Nephron (organoid): ENCODE measurements around the gene KIF1B.

Experiments
- H3K27ac Mint-ChIP-seq, 3 experiments: 2 replicates each; pipeline ENCODE4 v1.8.0; 2020; ENCODE audit warnings: mixed read lengths in 3 of 3, mild to moderate bottlenecking in 2 of 3, moderate library complexity in 1 of 3
- H3K27me3 Mint-ChIP-seq: 2 replicates; pipeline ENCODE4 v1.8.0; 2021; ENCODE audit warnings: low read depth, mild to moderate bottlenecking, moderate library complexity, mixed read lengths
- H3K36me3 Mint-ChIP-seq: 2 replicates; pipeline ENCODE4 v1.8.0; 2020; ENCODE audit warnings: low read depth, mixed read lengths
- H3K4me1 Mint-ChIP-seq: 2 replicates; pipeline ENCODE4 v1.8.0; 2020; ENCODE audit warnings: mixed read lengths
- H3K4me3 Mint-ChIP-seq, 3 experiments: 2 replicates each; pipeline ENCODE4 v1.8.0; 2020; ENCODE audit warnings: mild to moderate bottlenecking in 3 of 3, mixed read lengths in 3 of 3, moderate library complexity in 2 of 3
- H3K9me3 Mint-ChIP-seq: 2 replicates; pipeline ENCODE4 v1.8.0; 2020; ENCODE audit warnings: mixed read lengths
- TF ChIP-seq, protein P1 (sequence below), 3 experiments: fragments of 200-600 bp; sonication (generic); IDR thresholded peaks; one replicate each; pipeline ENCODE4 v1.5.0; 2021; ENCODE audit warnings: antibody characterized with exemption in 3 of 3; ENCODE audit not compliant: unreplicated experiment in 3 of 3

Gene KIF1B

DNA sequence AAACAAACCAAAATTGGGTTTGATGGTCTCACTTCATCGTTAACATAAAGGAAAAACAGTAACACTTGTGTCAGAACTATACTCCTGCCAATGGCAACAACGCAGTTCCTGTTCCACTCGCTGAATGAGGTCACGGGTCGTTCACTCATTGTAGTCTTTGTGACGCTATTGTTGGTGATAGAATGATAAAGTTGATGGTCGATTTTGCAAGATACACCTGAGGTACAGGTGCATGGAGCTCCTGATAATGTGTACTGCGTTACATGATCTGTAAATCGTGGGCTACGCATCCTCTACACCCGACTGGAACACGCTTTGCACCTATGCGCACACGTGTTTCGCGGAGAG lies 219.5 kb downstream of the KIF1B start:
- H3K27ac Mint-ChIP-seq, result peak overlapping the region; percentile 69 to 92 (median 85)
- H3K4me3 Mint-ChIP-seq, result peak overlapping the region; percentile 89 to 95 (median 92)
- H3K9me3 Mint-ChIP-seq, result no peaks in the 10 kb centered on the region
- peaks cover 36% of the 10 kb centered on the region for H3K4me1 Mint-ChIP-seq
- no peaks in the 10 kb centered on the region for H3K27me3 Mint-ChIP-seq
- no peaks in the 10 kb centered on the region for H3K36me3 Mint-ChIP-seq
- TF ChIP-seq, protein P1, sequence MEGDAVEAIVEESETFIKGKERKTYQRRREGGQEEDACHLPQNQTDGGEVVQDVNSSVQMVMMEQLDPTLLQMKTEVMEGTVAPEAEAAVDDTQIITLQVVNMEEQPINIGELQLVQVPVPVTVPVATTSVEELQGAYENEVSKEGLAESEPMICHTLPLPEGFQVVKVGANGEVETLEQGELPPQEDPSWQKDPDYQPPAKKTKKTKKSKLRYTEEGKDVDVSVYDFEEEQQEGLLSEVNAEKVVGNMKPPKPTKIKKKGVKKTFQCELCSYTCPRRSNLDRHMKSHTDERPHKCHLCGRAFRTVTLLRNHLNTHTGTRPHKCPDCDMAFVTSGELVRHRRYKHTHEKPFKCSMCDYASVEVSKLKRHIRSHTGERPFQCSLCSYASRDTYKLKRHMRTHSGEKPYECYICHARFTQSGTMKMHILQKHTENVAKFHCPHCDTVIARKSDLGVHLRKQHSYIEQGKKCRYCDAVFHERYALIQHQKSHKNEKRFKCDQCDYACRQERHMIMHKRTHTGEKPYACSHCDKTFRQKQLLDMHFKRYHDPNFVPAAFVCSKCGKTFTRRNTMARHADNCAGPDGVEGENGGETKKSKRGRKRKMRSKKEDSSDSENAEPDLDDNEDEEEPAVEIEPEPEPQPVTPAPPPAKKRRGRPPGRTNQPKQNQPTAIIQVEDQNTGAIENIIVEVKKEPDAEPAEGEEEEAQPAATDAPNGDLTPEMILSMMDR (IDR thresholded peaks at IDR 0.05; ENCODE audit: unreplicated experiment in 3 of 3), result no peak

DNA sequence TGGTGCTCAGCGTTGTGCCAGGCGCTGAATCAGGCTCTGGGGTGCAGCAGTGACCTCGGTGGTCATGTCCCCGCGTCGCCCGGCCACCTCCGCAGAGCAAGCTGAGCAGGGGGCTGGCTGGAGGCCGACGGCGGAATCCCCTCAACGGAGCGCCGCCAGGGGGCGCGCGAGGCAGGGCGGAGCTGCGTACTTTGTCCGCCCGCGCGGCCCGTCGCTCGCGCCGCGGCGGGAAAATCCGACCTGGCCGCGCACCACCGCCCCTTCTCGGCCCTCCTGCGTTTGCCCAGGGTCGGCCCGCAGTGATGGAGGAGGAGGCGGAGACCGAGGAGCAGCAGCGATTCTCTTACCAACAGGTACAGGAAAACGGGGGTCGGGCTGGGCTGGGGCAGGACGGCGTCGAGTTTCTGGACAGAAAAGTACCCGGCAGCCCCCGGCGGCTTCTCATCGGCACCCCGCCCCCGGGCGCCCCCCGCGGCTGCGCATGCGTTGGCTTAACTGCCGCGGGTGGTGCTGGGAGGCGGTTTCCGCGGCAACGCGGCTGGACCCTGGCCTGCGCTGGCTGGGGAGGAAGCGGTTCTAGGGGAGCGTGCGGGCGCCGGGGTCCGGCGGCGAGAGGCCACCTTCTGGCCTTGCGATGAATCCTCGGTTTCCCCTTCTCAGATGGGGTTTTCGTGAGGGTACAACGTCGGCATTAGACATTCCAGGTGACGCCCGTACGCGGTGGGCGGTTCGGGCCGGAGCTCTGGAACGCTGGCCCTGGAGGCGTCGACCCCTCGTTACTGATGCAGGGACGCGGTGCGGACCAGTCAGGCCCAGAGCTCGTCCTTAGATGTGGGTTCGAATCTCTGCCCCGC lies 220.1 kb downstream of the KIF1B start, which contains the start of gene CENPS:
TSS of gene CENPS (plus strand) at position 218 of the 854 bp plus-strand sequence. CDS start at position 303, 85 bp downstream.
- H3K36me3 Mint-ChIP-seq, result no peaks in the 10 kb centered on the region
- peaks cover 34% of the 10 kb centered on the region for H3K4me1 Mint-ChIP-seq
- no peaks in the 10 kb centered on the region for H3K27me3 Mint-ChIP-seq
- peak within 1 kb of the TSS; percentile 89 to 95 (median 92) for H3K4me3 Mint-ChIP-seq
- TF ChIP-seq, protein P1 (IDR thresholded peaks at IDR 0.05; ENCODE audit: unreplicated experiment in 3 of 3), result peak; percentile 94 to 97 (median 97)
- peak within 1 kb of the TSS; percentile 85 to 92 (median 91) for H3K27ac Mint-ChIP-seq
- H3K9me3 Mint-ChIP-seq, result no peaks in the 10 kb centered on the region
